K562 (cell line): ENCODE measurements around the gene ZNF343.

Source experiments
- ATF2 ChIP-seq: sonication (generic); formaldehyde crosslinking; IDR thresholded peaks from 2 replicates; pipeline ENCODE4 v1.8.1; 2022; ENCODE audit warnings: missing genetic modification reagents
- ELF4 ChIP-seq: fragments of 450-650 bp; formaldehyde crosslinking; IDR thresholded peaks from 2 replicates; pipeline ENCODE4 v1.4.0; 2022; ENCODE audit warnings: missing genetic modification characterization
- EP300 ChIP-seq: IDR thresholded peaks from 2 replicates; pipeline ENCODE4 v1.6.1; 2012; ENCODE audit warnings: low read length, improper control_type of control experiment
- FOXK2 ChIP-seq, 2 experiments: fragments of 450-650 bp; IDR thresholded peaks in 1 of 2; conservative IDR thresholded peaks in 1 of 2; 2 replicates each; pipeline ENCODE4 v1.6.1; 2016; ENCODE audit warnings: low read depth in 2 of 2, mild to moderate bottlenecking in 1 of 2
- HOMEZ ChIP-seq: fragments of 250-450 bp; sonication (Bioruptor Pico); IDR thresholded peaks from 2 replicates; pipeline ENCODE4 v1.4.0; 2020; ENCODE audit warnings: mild to moderate bottlenecking, moderate library complexity
- MLX ChIP-seq, 2 experiments: fragments of 450-650 bp in 1 of 2; sonication (generic) in 1 of 2; formaldehyde crosslinking; conservative IDR thresholded peaks; 2 replicates each; pipeline versions ENCODE4 v1.4.0 to v1.8.1; 2020 to 2022; ENCODE audit warnings: mild to moderate bottlenecking in 1 of 2, missing genetic modification reagents in 1 of 2
- MXI1 ChIP-seq: IDR thresholded peaks from 2 replicates; pipeline ENCODE4 v1.6.1; 2011; ENCODE audit warnings: low read depth, mild to moderate bottlenecking, improper control_type of control experiment, low read length
- NR2C2 ChIP-seq, 2 experiments: fragments of 200-800 bp in 1 of 2; sonication (Bioruptor generic) in 1 of 2; sonication (generic) in 1 of 2; formaldehyde crosslinking in 1 of 2; IDR thresholded peaks; 2 replicates each; pipeline versions ENCODE4 v1.6.1 to v1.8.0; 2016 to 2022; ENCODE audit warnings: mild to moderate bottlenecking in 1 of 2, missing compliant biosample characterization in 1 of 2, missing genetic modification characterization in 1 of 2, missing genetic modification reagents in 1 of 2
- POLR2AphosphoS5 ChIP-seq: IDR thresholded peaks from 2 replicates; pipeline ENCODE4 v1.6.1; 2011; ENCODE audit warnings: mild to moderate bottlenecking, low read depth, low read length, moderate library complexity; ENCODE audit not compliant: control insufficient read depth, insufficient read depth
- SETDB1 ChIP-seq: IDR thresholded peaks from one replicate; pipeline ENCODE4 v1.6.1; 2012; ENCODE audit warnings: low read length, control low read depth, inconsistent platforms
- STAT6 ChIP-seq: sonication (generic); formaldehyde crosslinking; IDR thresholded peaks from 2 replicates; pipeline ENCODE4 v1.8.1; 2023; ENCODE audit warnings: mild to moderate bottlenecking, missing genetic modification reagents
- ZNF197 ChIP-seq: fragments of 200-800 bp; sonication (Bioruptor generic); IDR thresholded peaks from 2 replicates; pipeline ENCODE4 v1.6.1; 2016; ENCODE audit warnings: low read depth, missing genetic modification characterization, missing compliant biosample characterization
- ZNF592 ChIP-seq: fragments of 450-650 bp; IDR thresholded peaks from 2 replicates; pipeline ENCODE4 v1.6.1; 2017; ENCODE audit warnings: antibody characterized with exemption, mild to moderate bottlenecking
- ZNF76 ChIP-seq: fragments of 250-450 bp; sonication (Bioruptor Pico); IDR thresholded peaks from 2 replicates; pipeline ENCODE4 v1.4.0; 2020; ENCODE audit warnings: mild to moderate bottlenecking, moderate library complexity, borderline replicate concordance

- TF ChIP-seq HOMEZ (no peak), STAT6 (no peak), POLR2AphosphoS5 (no peak), SETDB1 (no peak), MLX (CRISPR knock-in tag; conservative IDR thresholded peaks at IDR 0.05) (no peak), FOXK2 (conservative IDR thresholded peaks at IDR 0.05 in 1 of 2, IDR thresholded peaks at IDR 0.05 in 1 of 2; ENCODE audit: low read depth in 2 of 2) (no peak), ZNF592 (no peak), MXI1 (no peak), ATF2 (CRISPR knock-in tag) (no peak), ZNF76 (CRISPR knock-in tag) (no peak), ELF4 (no peak), ZNF197 (CRISPR knock-in tag) (no peak), NR2C2 (CRISPR knock-in tag; IDR thresholded peaks at IDR 0.05) (no peak), NR2C2 (tag; IDR thresholded peaks at IDR 0.05) (no peak), EP300 (no peak)
These were observed 11.9 kb upstream of the ZNF343 start for GRCh38 chr20:2520617-2521016.
